ENCODE measurements around the gene MYBPHL. TPM values are rescaled to one million over a fixed set of nuclear protein-coding genes. Genes with fewer than 3 reads are reported as not detected.
A peak's percentile ranks its signal among the peaks of the same experiment; 100 is the strongest.

Gene MYBPHL
- total RNA-seq, 6 experiments from 2014 or later: not detected

GRCh38 chr1:109247401-109248365 lies 59.1 kb downstream of the MYBPHL start:
- peaks cover 0 to 5% (median 0%) of the 10 kb centered on the region in 4 donors for H3K4me1 ChIP-seq
- no peak overlapping the region for H3K4me3 ChIP-seq
- H3K36me3 ChIP-seq: no peaks in the 10 kb centered on the region
- H3K27ac ChIP-seq: no peak overlapping the region
- H3K27me3 ChIP-seq: no peaks in the 10 kb centered on the region
- DNase-seq: peak in 1 of 3 donors; percentile 20
- no peaks in the 10 kb centered on the region for H3K9me3 ChIP-seq
- no peak for TF ChIP-seq POLR2A (IDR thresholded peaks at IDR 0.05)
- no peak for TF ChIP-seq CTCF (IDR thresholded peaks at IDR 0.05)
- 100% methylated on average over 1 of the region's 8 CpGs for whole genome bisulfite sequencing (ENCODE audit: insufficient coverage, low coverage, low lambda C conversion rate, missing lambda C conversion rate)
- ATAC-seq: no peak
- intact Hi-C loops (cut with DNase I): no loop called here

GRCh38 chr1:109246141-109246551 lies 60.7 kb downstream of the MYBPHL start:
- Histone ChIP-seq H3K36me3 (no peaks in the 10 kb centered on the region), H3K4me3 (no peak overlapping the region), H3K9me3 (no peaks in the 10 kb centered on the region), H3K27ac (no peak overlapping the region), H3K4me1 (peaks cover 0 to 8% (median 0%) of the 10 kb centered on the region in 4 donors), H3K27me3 (no peaks in the 10 kb centered on the region)
- ATAC-seq (no peak), DNase-seq (peak in 2 of 3 donors; percentile 33 to 35)
- TF ChIP-seq POLR2A (IDR thresholded peaks at IDR 0.05): no peak
- no peak for TF ChIP-seq CTCF (IDR thresholded peaks at IDR 0.05)
- intact Hi-C loops (cut with DNase I): no loop called here
- 83% methylated on average over 3 of the region's 7 CpGs for WGBS (ENCODE audit: insufficient coverage, low coverage, low lambda C conversion rate, missing lambda C conversion rate)

- intact Hi-C loops (cut with DNase I): no loop called here
- Histone ChIP-seq H3K4me1 (peaks cover 0 to 11% (median under 1%) of the 10 kb centered on the region in 4 donors), H3K9me3 (no peaks in the 10 kb centered on the region), H3K36me3 (peaks cover 0 to 2% (median 0%) of the 10 kb centered on the region in 4 donors), H3K27ac (no peak overlapping the region), H3K27me3 (no peaks in the 10 kb centered on the region), H3K4me3 (no peak overlapping the region)
- DNase-seq (no peak), ATAC-seq (no peak)
- TF ChIP-seq CTCF (IDR thresholded peaks at IDR 0.05): no peak
- no peak for TF ChIP-seq POLR2A (IDR thresholded peaks at IDR 0.05)
- 61% methylated on average over 7 of the region's 8 CpGs for WGBS (ENCODE audit: insufficient coverage, low coverage, low lambda C conversion rate, missing lambda C conversion rate)
These were observed 62.8 kb downstream of the MYBPHL start for GRCh38 chr1:109243860-109244552.

GRCh38 chr1:109243221-109243620 lies 63.6 kb downstream of the MYBPHL start:
- intact Hi-C loops (cut with DNase I): no loop called here

More at GRCh38 chr1:109243221-109243620, 63.6 kb downstream of the MYBPHL start:
- 33% methylated on average over 1 of the region's 5 CpGs for WGBS (ENCODE audit: insufficient coverage, low coverage, low lambda C conversion rate, missing lambda C conversion rate)
- no peak for TF ChIP-seq POLR2A (IDR thresholded peaks at IDR 0.05)
- no peak for TF ChIP-seq CTCF (IDR thresholded peaks at IDR 0.05)
- Histone ChIP-seq H3K4me3 (no peak overlapping the region), H3K9me3 (no peaks in the 10 kb centered on the region), H3K4me1 (peaks cover 0 to 9% (median under 1%) of the 10 kb centered on the region in 4 donors), H3K27ac (no peak overlapping the region), H3K27me3 (no peaks in the 10 kb centered on the region), H3K36me3 (peaks cover 0 to 9% (median 3%) of the 10 kb centered on the region in 4 donors)
- DNase-seq: no peak
- ATAC-seq: no peak

All from right lobe of liver (tissue), 6 donors.